ENCODE results near the gene MATCAP1. TPM values are rescaled to one million over a fixed set of nuclear protein-coding genes. Genes with fewer than 3 reads are reported as not detected.

MATCAP1 gene
- total and polyA plus RNA-seq, 2 of the 13 experiments (the other 11 are each of a cell fraction or from before 2014, with no cell fraction given) = 11.2 to 24.5 TPM

DNA sequence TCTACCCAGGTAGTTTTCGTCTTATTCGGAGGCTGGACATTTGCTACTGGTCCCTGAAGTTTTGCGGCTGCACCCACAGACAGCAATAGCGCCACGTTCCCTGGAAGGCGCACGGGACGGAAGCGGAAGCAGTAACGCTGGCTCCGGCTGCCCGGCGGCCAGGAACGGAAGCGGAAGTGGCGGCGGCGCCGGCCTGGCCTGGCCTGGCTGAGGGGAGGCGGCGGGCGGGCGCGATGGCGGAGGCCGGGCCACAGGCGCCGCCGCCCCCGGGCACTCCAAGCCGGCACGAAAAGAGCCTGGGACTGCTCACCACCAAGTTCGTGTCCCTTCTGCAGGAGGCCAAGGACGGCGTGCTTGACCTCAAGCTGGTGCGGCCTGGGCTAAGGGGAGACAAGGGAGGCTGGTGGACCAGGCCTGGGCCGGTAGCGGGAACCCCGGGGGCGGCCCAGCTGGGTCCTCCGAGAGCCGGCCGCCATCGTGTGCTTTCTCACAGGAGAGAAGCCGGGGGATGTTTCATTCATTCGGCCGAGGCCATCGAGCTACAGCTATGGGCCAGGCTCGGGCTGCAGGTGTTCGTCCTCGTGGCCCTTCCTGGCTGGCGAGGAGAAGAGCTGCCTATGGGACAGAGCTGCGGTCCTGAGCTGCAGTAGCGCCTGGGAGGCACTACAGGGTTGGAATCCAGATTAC is 8.4 kb upstream of the MATCAP1 start, which contains the start of gene E2F4 (continued):
- TF ChIP-seq, protein P1, sequence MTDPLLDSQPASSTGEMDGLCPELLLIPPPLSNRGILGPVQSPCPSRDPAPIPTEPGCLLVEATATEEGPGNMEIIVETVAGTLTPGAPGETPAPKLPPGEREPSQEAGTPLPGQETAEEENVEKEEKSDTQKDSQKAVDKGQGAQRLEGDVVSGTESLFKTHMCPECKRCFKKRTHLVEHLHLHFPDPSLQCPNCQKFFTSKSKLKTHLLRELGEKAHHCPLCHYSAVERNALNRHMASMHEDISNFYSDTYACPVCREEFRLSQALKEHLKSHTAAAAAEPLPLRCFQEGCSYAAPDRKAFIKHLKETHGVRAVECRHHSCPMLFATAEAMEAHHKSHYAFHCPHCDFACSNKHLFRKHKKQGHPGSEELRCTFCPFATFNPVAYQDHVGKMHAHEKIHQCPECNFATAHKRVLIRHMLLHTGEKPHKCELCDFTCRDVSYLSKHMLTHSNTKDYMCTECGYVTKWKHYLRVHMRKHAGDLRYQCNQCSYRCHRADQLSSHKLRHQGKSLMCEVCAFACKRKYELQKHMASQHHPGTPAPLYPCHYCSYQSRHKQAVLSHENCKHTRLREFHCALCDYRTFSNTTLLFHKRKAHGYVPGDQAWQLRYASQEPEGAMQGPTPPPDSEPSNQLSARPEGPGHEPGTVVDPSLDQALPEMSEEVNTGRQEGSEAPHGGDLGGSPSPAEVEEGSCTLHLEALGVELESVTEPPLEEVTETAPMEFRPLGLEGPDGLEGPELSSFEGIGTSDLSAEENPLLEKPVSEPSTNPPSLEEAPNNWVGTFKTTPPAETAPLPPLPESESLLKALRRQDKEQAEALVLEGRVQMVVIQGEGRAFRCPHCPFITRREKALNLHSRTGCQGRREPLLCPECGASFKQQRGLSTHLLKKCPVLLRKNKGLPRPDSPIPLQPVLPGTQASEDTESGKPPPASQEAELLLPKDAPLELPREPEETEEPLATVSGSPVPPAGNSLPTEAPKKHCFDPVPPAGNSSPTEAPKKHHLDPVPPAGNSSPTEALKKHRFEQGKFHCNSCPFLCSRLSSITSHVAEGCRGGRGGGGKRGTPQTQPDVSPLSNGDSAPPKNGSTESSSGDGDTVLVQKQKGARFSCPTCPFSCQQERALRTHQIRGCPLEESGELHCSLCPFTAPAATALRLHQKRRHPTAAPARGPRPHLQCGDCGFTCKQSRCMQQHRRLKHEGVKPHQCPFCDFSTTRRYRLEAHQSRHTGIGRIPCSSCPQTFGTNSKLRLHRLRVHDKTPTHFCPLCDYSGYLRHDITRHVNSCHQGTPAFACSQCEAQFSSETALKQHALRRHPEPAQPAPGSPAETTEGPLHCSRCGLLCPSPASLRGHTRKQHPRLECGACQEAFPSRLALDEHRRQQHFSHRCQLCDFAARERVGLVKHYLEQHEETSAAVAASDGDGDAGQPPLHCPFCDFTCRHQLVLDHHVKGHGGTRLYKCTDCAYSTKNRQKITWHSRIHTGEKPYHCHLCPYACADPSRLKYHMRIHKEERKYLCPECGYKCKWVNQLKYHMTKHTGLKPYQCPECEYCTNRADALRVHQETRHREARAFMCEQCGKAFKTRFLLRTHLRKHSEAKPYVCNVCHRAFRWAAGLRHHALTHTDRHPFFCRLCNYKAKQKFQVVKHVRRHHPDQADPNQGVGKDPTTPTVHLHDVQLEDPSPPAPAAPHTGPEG (CRISPR knock-in tag; IDR thresholded peaks at IDR 0.05) = peak; percentile 77
- TF ChIP-seq HHEX (CRISPR knock-in tag; IDR thresholded peaks at IDR 0.05) = no peak
- TF ChIP-seq, protein P2, sequence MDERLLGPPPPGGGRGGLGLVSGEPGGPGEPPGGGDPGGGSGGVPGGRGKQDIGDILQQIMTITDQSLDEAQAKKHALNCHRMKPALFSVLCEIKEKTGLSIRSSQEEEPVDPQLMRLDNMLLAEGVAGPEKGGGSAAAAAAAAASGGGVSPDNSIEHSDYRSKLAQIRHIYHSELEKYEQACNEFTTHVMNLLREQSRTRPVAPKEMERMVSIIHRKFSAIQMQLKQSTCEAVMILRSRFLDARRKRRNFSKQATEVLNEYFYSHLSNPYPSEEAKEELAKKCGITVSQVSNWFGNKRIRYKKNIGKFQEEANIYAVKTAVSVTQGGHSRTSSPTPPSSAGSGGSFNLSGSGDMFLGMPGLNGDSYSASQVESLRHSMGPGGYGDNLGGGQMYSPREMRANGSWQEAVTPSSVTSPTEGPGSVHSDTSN (CRISPR knock-in tag; IDR thresholded peaks at IDR 0.05) = no peak
- no peak for TF ChIP-seq ZBTB8A (CRISPR knock-in tag; IDR thresholded peaks at IDR 0.05; ENCODE audit: borderline replicate concordance, low read depth)
- peak; percentile 99 for TF ChIP-seq SPEN (CRISPR knock-in tag; IDR thresholded peaks at IDR 0.05; ENCODE audit: low read depth)
- TF ChIP-seq RFXAP (CRISPR knock-in tag; IDR thresholded peaks at IDR 0.05; ENCODE audit: borderline replicate concordance) = peak; percentile 74; the same call in 1 of the 2 replicates
- TF ChIP-seq ELF4 (CRISPR knock-in tag; IDR thresholded peaks at IDR 0.05; ENCODE audit: borderline replicate concordance) = 0 out of 2 replicates have a peak, but pooled peaks have one; percentile 55
- peak; percentile 82 for TF ChIP-seq HOXA5 (CRISPR knock-in tag; IDR thresholded peaks at IDR 0.05)
- TF ChIP-seq U2AF2 (IDR thresholded peaks at IDR 0.05; ENCODE audit: low read depth, low read length) = no peak
- peak; percentile 57; the same call in 1 of the 2 replicates for TF ChIP-seq CREM (IDR thresholded peaks at IDR 0.05)
- no peak for TF ChIP-seq CREM (CRISPR knock-in tag; IDR thresholded peaks at IDR 0.05)
- no peak for TF ChIP-seq TRIM24 (CRISPR knock-in tag; IDR thresholded peaks at IDR 0.05)
- no peak for TF ChIP-seq ZNF672 (CRISPR knock-in tag; IDR thresholded peaks at IDR 0.05)
- peak; percentile 88 for TF ChIP-seq REPIN1 (CRISPR knock-in tag; IDR thresholded peaks at IDR 0.05; ENCODE audit: borderline replicate concordance, low read depth)
- TF ChIP-seq SMC3 (IDR thresholded peaks at IDR 0.05; ENCODE audit: low read length) = no peak
- TF ChIP-seq ONECUT2 (CRISPR knock-in tag; IDR thresholded peaks at IDR 0.05) = peak; percentile 18; the same call in 1 of the 2 replicates
- TF ChIP-seq PHF5A (CRISPR knock-in tag; IDR thresholded peaks at IDR 0.05; ENCODE audit: low read depth, unreplicated experiment) = peak; percentile 43
- TF ChIP-seq MXD4 (CRISPR knock-in tag; IDR thresholded peaks at IDR 0.05) = no peak
- TF ChIP-seq ZNF768 (CRISPR knock-in tag; IDR thresholded peaks at IDR 0.05) = no peak; the same call in 1 of the 2 replicates
- peak; percentile 71 for TF ChIP-seq TEAD3 (CRISPR knock-in tag; optimal IDR thresholded peaks at IDR 0.05; ENCODE audit: borderline replicate concordance)
- 0 out of 2 replicates have a peak, but pooled peaks have one; percentile 33 for TF ChIP-seq ZC3H13 (CRISPR knock-in tag; IDR thresholded peaks at IDR 0.05)
- TF ChIP-seq ZNF605 (CRISPR knock-in tag; IDR thresholded peaks at IDR 0.05) = no peak
- no peak for TF ChIP-seq ZNF260 (CRISPR knock-in tag; IDR thresholded peaks at IDR 0.05; ENCODE audit: borderline replicate concordance, low read depth)
- peak; percentile 53; the same call in 1 of the 2 replicates for TF ChIP-seq ZNF33B (CRISPR knock-in tag; IDR thresholded peaks at IDR 0.05)

Measured in HepG2 (cell line).